ENCODE results near the gene TM9SF4. TPM values are rescaled to one million over a fixed set of nuclear protein-coding genes. Genes with fewer than 3 reads are reported as not detected.
"Not testable (repeated sequence)": the region's sequence is repeated elsewhere in the genome, so short reads cannot be mapped to it uniquely, and the experiment has no call there.

TM9SF4 gene
- total RNA-seq, 1 donor from 2014 or later, result 46.0 TPM

- DNase-seq (ENCODE audit: low spot score), result no peak
- H3K27ac Mint-ChIP-seq (ENCODE audit: unreplicated experiment), result peak overlapping the region; percentile 1
- TF ChIP-seq, protein P1, sequence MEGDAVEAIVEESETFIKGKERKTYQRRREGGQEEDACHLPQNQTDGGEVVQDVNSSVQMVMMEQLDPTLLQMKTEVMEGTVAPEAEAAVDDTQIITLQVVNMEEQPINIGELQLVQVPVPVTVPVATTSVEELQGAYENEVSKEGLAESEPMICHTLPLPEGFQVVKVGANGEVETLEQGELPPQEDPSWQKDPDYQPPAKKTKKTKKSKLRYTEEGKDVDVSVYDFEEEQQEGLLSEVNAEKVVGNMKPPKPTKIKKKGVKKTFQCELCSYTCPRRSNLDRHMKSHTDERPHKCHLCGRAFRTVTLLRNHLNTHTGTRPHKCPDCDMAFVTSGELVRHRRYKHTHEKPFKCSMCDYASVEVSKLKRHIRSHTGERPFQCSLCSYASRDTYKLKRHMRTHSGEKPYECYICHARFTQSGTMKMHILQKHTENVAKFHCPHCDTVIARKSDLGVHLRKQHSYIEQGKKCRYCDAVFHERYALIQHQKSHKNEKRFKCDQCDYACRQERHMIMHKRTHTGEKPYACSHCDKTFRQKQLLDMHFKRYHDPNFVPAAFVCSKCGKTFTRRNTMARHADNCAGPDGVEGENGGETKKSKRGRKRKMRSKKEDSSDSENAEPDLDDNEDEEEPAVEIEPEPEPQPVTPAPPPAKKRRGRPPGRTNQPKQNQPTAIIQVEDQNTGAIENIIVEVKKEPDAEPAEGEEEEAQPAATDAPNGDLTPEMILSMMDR (IDR thresholded peaks at IDR 0.05; ENCODE audit: unreplicated experiment), result no peak
- H3K4me1 Mint-ChIP-seq (ENCODE audit: unreplicated experiment), result peaks cover 15% of the 10 kb centered on the region
- peak overlapping the region; percentile 79 for H3K4me3 Mint-ChIP-seq (ENCODE audit: unreplicated experiment)
- H3K36me3 Mint-ChIP-seq (ENCODE audit: low read depth, unreplicated experiment), result peaks cover 26% of the 10 kb centered on the region
- peaks cover 9% of the 10 kb centered on the region for H3K27me3 Mint-ChIP-seq (ENCODE audit: unreplicated experiment)
- no peaks in the 10 kb centered on the region for H3K9me3 Mint-ChIP-seq (ENCODE audit: unreplicated experiment)
Measured at GRCh38 chr20:32190616-32191415, 81.3 kb downstream of the TM9SF4 start.

DNA sequence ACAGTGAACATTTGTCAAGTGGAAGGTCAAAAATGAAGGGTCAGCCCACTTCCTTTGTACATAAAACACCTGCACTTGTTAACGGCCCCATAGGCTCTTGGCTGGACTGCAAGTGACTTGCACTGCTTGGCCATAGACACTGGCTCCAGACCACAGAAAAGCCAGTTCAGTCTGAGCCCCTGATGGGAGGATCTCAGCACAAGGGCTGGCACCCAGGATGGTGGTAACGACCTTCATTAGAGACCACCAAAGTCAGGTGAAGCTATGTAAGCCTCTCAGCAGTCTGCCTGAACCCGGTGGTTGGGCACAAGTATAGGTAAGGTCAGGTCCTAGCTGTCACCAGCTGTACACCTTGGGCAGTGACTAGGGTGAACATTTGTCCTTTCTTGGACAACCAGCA, 81.9 kb downstream of the TM9SF4 start:
- peak overlapping the region; percentile 79 for H3K4me3 Mint-ChIP-seq (ENCODE audit: unreplicated experiment)
- H3K27me3 Mint-ChIP-seq (ENCODE audit: unreplicated experiment), result peaks cover 9% of the 10 kb centered on the region
- H3K27ac Mint-ChIP-seq (ENCODE audit: unreplicated experiment), result no peak overlapping the region
- H3K36me3 Mint-ChIP-seq (ENCODE audit: low read depth, unreplicated experiment), result peaks cover 32% of the 10 kb centered on the region
- peaks cover 15% of the 10 kb centered on the region for H3K4me1 Mint-ChIP-seq (ENCODE audit: unreplicated experiment)
- DNase-seq (ENCODE audit: low spot score), result no peak
- no peaks in the 10 kb centered on the region for H3K9me3 Mint-ChIP-seq (ENCODE audit: unreplicated experiment)
- TF ChIP-seq, protein P1 (IDR thresholded peaks at IDR 0.05; ENCODE audit: unreplicated experiment), result no peak

DNA sequence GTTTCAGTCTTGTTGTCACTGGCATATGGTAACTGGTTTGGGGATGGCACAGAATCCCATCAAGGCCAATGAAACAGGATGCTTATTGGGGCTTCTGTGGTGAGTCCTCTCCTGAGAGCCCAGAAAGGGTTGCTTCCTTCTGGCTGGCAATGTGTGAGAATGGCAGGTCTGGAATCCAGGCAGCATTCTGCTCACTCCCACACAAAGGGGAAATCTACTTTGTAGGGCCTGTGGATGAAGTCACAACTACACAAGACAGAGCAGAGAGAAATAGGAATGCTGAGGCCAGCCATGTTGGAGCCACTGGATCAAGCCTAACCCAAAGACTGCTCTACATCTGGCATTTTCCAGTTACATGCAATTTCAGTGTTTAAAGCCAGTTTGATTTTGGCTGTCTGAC, 82.4 kb downstream of the TM9SF4 start:
- H3K27me3 Mint-ChIP-seq (ENCODE audit: unreplicated experiment), result peaks cover 9% of the 10 kb centered on the region
- no peak overlapping the region for H3K4me3 Mint-ChIP-seq (ENCODE audit: unreplicated experiment)
- DNase-seq (ENCODE audit: low spot score), result no peak
- no peaks in the 10 kb centered on the region for H3K9me3 Mint-ChIP-seq (ENCODE audit: unreplicated experiment)
- H3K27ac Mint-ChIP-seq (ENCODE audit: unreplicated experiment), result no peak overlapping the region
- peaks cover 15% of the 10 kb centered on the region for H3K4me1 Mint-ChIP-seq (ENCODE audit: unreplicated experiment)
- TF ChIP-seq, protein P1 (IDR thresholded peaks at IDR 0.05; ENCODE audit: unreplicated experiment), result no peak
- peaks cover 33% of the 10 kb centered on the region for H3K36me3 Mint-ChIP-seq (ENCODE audit: low read depth, unreplicated experiment)

DNA sequence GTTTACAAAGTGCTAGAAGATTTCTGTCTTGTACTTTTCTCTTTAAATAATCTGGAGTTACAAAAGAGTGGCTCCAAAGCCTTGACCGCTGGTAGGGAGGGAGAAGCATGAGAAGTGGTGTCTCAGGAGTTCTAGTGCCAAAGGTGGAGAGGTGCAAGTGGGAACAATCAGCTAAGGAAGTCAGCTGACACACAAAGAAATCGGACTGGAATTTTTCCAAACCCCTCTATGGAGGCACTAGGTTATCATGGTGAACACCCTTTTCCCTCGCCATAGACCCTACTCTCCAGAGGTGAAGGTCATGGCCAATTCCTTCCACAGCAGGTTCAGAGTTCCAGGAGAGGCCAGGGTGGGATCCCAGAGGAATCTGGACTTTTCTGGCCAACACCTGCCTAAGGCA, 83.2 kb downstream of the TM9SF4 start:
- Mint-ChIP-seq H3K4me3 (ENCODE audit: unreplicated experiment) (no peak overlapping the region), H3K27me3 (ENCODE audit: unreplicated experiment) (peaks cover 12% of the 10 kb centered on the region), H3K4me1 (ENCODE audit: unreplicated experiment) (peaks cover 15% of the 10 kb centered on the region), H3K27ac (ENCODE audit: unreplicated experiment) (no peak overlapping the region), H3K36me3 (ENCODE audit: low read depth, unreplicated experiment) (peaks cover 37% of the 10 kb centered on the region), H3K9me3 (ENCODE audit: unreplicated experiment) (no peaks in the 10 kb centered on the region)
- DNase-seq (ENCODE audit: low spot score), result no peak
- TF ChIP-seq, protein P1 (IDR thresholded peaks at IDR 0.05; ENCODE audit: unreplicated experiment), result no peak

DNA sequence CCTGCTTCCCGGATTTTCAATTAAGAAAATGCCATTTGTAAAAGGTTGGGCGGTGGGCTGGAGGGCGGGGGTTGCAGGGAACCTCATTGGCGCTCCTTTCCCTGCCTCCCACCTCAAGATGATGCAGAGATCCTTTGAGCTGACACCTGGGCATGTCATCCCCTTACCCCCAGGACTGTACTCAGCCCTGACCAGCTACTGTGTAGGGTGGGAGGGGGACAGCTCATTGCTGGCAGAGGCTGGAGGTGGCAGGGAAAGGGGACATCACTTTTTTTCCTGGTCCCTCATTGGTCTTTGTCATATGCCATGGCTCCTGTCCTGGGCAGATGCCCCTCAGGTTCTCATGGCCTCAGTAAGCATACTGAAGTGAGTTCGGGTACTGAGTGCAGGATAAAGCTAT, 83.8 kb downstream of the TM9SF4 start:
- not testable (repeated sequence) for H3K4me3 Mint-ChIP-seq (ENCODE audit: unreplicated experiment); DNase-seq (ENCODE audit: low spot score); H3K27ac Mint-ChIP-seq (ENCODE audit: unreplicated experiment); H3K9me3 Mint-ChIP-seq (ENCODE audit: unreplicated experiment)
- Mint-ChIP-seq H3K4me1 (ENCODE audit: unreplicated experiment) (peaks cover 15% of the 10 kb centered on the region), H3K27me3 (ENCODE audit: unreplicated experiment) (peaks cover 12% of the 10 kb centered on the region), H3K36me3 (ENCODE audit: low read depth, unreplicated experiment) (peaks cover 41% of the 10 kb centered on the region)
